Measurements from ENCODE around the gene POSTN. TPM values are rescaled to one million over a fixed set of nuclear protein-coding genes. Genes with fewer than 3 reads are reported as not detected.

Gene POSTN, protein sequence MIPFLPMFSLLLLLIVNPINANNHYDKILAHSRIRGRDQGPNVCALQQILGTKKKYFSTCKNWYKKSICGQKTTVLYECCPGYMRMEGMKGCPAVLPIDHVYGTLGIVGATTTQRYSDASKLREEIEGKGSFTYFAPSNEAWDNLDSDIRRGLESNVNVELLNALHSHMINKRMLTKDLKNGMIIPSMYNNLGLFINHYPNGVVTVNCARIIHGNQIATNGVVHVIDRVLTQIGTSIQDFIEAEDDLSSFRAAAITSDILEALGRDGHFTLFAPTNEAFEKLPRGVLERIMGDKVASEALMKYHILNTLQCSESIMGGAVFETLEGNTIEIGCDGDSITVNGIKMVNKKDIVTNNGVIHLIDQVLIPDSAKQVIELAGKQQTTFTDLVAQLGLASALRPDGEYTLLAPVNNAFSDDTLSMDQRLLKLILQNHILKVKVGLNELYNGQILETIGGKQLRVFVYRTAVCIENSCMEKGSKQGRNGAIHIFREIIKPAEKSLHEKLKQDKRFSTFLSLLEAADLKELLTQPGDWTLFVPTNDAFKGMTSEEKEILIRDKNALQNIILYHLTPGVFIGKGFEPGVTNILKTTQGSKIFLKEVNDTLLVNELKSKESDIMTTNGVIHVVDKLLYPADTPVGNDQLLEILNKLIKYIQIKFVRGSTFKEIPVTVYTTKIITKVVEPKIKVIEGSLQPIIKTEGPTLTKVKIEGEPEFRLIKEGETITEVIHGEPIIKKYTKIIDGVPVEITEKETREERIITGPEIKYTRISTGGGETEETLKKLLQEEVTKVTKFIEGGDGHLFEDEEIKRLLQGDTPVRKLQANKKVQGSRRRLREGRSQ
- total RNA-seq = 149 TPM

DNA sequence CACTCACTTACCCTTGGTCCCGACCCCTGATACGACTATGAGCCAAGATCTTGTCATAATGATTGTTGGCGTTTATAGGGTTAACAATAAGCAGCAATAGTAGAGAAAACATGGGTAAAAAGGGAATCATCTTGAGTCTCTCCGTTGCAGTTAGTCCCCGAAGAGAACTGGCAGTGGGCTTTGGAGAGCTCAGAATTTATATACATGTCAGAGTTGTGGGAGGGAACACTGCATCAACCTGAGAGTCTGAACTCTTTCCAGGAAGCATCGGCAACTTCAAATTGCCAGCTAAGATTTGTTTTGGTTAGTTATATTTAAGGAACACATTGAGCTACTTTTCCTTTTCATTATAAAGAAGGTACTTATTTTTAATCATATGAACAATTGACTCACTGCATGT is at the start of gene POSTN:
TSS of gene POSTN (minus strand) at position 172 of the 400 bp plus-strand sequence. CDS start at position 130, 42 bp downstream.
- no peak for DNase-seq (ENCODE audit: low spot score in 2 of 2)
- H3K27me3 ChIP-seq = no peaks in the 10 kb centered on the region
- peaks cover 0 to 3% of the 10 kb centered on the region in 2 donors for H3K4me1 ChIP-seq
- no peak for TF ChIP-seq CTCF (IDR thresholded peaks at IDR 0.05)
- H3K9me3 ChIP-seq = no peaks in the 10 kb centered on the region
- peak within 1 kb of the TSS in 1 of 2 donors; percentile 44 for H3K4me3 ChIP-seq
- intact Hi-C loops (cut with DNase I) = no loop called here
- H3K27ac ChIP-seq = no peak within 1 kb of the TSS
- H3K36me3 ChIP-seq = no peaks in the 10 kb centered on the region

GRCh38 chr13:37647031-37647650 is 48.6 kb upstream of the POSTN start:
- Histone ChIP-seq H3K27me3 (no peaks in the 10 kb centered on the region), H3K4me3 (no peak overlapping the region), H3K27ac (no peak overlapping the region), H3K9me3 (no peaks in the 10 kb centered on the region), H3K36me3 (no peaks in the 10 kb centered on the region), H3K4me1 (no peaks in the 10 kb centered on the region)
- intact Hi-C loops (cut with DNase I) = loop anchor here (10.0 kb wide), 2 partner anchors 238 to 698 kb away; partner anchors contain the start of gene UFM1
- TF ChIP-seq CTCF (IDR thresholded peaks at IDR 0.05) = no peak
- no peak for DNase-seq (ENCODE audit: low spot score in 2 of 2)

GRCh38 chr13:37646531-37646930 is 48.0 kb upstream of the POSTN start:
- H3K4me1 ChIP-seq = no peaks in the 10 kb centered on the region
- intact Hi-C loops (cut with DNase I) = loop anchor here (10.0 kb wide), 2 partner anchors 238 to 698 kb away; partner anchors contain the start of gene UFM1
- TF ChIP-seq CTCF (IDR thresholded peaks at IDR 0.05) = no peak
- no peak overlapping the region for H3K27ac ChIP-seq
- H3K36me3 ChIP-seq = no peaks in the 10 kb centered on the region
- H3K4me3 ChIP-seq = no peak overlapping the region
- no peak for DNase-seq (ENCODE audit: low spot score in 2 of 2)
- no peaks in the 10 kb centered on the region for H3K27me3 ChIP-seq
- H3K9me3 ChIP-seq = no peaks in the 10 kb centered on the region

DNA sequence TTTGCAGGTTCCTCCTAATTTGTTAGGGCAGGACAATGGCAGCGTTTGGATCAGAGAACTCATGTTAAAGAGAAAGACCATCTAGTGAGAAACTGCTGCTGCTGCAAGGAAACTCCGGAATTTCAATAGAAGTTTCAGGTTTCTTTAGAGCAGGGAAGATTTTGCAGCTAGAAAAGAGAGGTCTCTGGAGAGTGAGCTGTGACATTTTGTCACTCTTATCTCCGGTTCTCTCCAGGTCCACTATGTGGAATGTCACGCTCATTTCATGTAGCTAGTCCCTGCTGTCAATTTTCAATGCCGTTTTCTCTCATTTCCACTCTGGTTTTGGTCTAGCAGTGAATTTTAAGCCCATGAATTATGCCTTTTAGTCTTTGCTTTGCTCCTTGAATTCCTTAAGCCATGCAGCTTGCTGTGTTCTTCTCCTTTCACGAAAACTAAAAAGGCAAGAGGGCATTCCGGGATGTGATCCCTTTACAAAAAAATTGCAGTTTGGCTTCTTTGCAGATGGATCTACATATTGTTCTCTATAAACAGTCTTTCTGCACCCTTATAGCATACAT is 46.7 kb upstream of the POSTN start:
- Histone ChIP-seq H3K4me3 (no peak overlapping the region), H3K9me3 (no peaks in the 10 kb centered on the region), H3K4me1 (no peaks in the 10 kb centered on the region), H3K27ac (no peak overlapping the region), H3K36me3 (no peaks in the 10 kb centered on the region), H3K27me3 (no peaks in the 10 kb centered on the region)
- no peak for DNase-seq (ENCODE audit: low spot score in 2 of 2)
- intact Hi-C loops (cut with DNase I) = loop anchor here (10.0 kb wide), 2 partner anchors 240 to 700 kb away; partner anchors contain the start of gene UFM1
- TF ChIP-seq CTCF (IDR thresholded peaks at IDR 0.05) = no peak

DNA sequence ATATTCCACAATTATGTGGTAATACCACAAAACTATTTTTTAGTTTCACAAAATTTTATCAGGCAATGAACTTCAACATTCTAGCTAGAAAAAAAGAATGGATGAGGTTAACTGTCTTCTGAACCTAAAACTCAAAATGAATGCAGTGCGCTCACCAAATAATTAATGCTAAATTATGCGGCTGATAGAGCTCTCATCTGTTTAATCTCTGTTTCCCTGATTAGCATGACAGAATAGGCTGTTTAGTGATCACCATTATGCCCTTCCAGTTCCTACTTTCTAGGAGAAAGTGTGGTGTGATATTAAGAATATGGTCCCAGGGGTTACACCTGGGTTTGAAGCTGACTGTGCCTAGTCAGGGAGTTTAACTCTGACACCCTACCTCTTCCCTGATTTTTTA is 42.8 kb upstream of the POSTN start:
- intact Hi-C loops (cut with DNase I) = loop anchor here (10.0 kb wide), 2 partner anchors 243 to 703 kb away; partner anchors contain the start of gene UFM1
- no peak for DNase-seq (ENCODE audit: low spot score in 2 of 2)

More for the DNA sequence above, 42.8 kb upstream of the POSTN start:
- Histone ChIP-seq H3K9me3 (no peaks in the 10 kb centered on the region), H3K27ac (no peak overlapping the region), H3K36me3 (no peaks in the 10 kb centered on the region), H3K4me1 (no peaks in the 10 kb centered on the region), H3K4me3 (no peak overlapping the region), H3K27me3 (no peaks in the 10 kb centered on the region)
- TF ChIP-seq CTCF (IDR thresholded peaks at IDR 0.05) = no peak
